Astrocyte of the cerebellum (primary cell): Measurements from ENCODE around the gene NXNL2.

Source experiments
- DNase-seq: peaks from one replicate; pipeline ENCODE4 v3.0.0-alpha.2; 2011; ENCODE audit warnings: low read depth
- H3K4me3 ChIP-seq: 2 replicates; pipeline ENCODE4 v1.5.1; 2011; ENCODE audit warnings: mild to moderate bottlenecking, low read depth, low read length, moderate library complexity
- in situ Hi-C: cut with HindIII; loops from 2 replicates; pipeline ENCODE4 v1.10.0; 2017; ENCODE audit warnings: low sequenced_read_pairs
- TF ChIP-seq, protein P1 (sequence below): IDR thresholded peaks from 2 replicates; pipeline ENCODE4 v1.5.1; 2012; ENCODE audit warnings: low read length, low read depth, moderate library complexity, mild to moderate bottlenecking; ENCODE audit errors: missing control alignments

The NXNL2 gene

DNA sequence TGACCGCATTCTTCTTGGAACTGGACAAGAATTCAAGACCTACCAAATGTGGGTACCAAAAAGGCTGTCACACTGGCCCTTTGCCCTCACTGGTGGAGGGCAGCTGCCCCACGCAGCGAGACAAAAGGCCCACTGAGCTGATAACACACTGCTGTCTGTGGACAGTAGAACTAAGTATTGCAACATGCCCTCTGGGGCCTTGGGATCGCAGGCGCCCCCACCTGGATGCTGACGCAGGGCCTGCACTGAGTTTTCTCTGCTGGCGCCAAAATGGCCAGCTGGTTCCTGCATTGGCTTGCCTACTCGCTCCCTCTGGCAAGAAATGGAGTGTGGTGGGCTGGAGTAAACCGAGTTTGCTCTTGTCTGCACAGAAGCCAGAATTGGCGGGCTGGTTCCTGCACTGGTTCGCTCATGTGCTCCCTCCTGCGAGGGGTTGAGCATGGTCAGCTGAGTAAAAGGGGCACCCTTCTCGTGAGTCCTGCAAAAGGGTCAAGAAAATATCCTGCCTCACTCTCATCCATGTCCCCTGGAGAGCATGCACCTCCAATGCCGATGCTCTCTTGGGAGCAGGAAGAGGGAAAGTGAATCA, 55.7 kb downstream of the NXNL2 start:
- no peak for DNase-seq
- no peak overlapping the region for H3K4me3 ChIP-seq
- in situ Hi-C loops = no loop called here
- TF ChIP-seq, protein P1, sequence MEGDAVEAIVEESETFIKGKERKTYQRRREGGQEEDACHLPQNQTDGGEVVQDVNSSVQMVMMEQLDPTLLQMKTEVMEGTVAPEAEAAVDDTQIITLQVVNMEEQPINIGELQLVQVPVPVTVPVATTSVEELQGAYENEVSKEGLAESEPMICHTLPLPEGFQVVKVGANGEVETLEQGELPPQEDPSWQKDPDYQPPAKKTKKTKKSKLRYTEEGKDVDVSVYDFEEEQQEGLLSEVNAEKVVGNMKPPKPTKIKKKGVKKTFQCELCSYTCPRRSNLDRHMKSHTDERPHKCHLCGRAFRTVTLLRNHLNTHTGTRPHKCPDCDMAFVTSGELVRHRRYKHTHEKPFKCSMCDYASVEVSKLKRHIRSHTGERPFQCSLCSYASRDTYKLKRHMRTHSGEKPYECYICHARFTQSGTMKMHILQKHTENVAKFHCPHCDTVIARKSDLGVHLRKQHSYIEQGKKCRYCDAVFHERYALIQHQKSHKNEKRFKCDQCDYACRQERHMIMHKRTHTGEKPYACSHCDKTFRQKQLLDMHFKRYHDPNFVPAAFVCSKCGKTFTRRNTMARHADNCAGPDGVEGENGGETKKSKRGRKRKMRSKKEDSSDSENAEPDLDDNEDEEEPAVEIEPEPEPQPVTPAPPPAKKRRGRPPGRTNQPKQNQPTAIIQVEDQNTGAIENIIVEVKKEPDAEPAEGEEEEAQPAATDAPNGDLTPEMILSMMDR = no peak

DNA sequence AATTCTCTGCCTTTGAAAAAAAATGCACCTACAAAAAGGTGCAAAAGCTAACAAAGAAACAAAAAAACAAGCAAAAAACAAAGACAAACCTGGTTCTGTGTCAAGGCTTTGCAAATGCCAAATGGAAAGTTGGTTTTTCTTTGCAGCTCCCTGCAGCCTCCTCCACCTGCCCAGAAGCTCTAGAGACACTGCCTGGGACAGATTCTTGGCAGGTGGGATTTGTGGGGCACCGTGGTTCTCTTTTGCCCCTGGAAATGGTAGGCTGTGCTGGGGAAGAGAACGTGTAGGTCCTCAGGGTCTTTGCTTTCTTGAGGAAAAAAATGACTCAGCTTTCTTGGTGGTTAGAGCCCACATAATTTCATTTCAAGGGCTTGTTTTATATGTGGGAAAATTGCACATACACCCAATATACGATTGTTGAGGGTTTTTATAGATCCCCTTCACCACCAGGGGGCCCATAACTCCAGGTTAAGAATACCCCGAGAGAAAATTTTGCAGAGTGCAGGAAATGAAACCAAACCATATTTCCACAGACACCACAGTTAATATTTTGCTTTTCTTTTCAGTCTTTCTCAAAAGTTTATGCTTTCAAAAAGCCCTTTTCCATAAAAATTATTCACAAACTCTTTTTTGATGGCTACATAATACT, 58.7 kb downstream of the NXNL2 start:
- TF ChIP-seq, protein P1 = peak; percentile 64
- in situ Hi-C loops = no loop called here
- no peak overlapping the region for H3K4me3 ChIP-seq
- peak; percentile 60 for DNase-seq
